HG02870 (cell line): ENCODE measurements around the gene APEX2.
"Not testable (repeated sequence)": the region's sequence is repeated elsewhere in the genome, so short reads cannot be mapped to it uniquely, and the experiment has no call there.

Experiments used
- ATAC-seq: cut with Tn5 transposase; IDR thresholded peaks from one replicate; pipeline ENCODE4 v1.9.1; 2021; ENCODE audit warnings: mild to moderate bottlenecking, moderate library complexity; ENCODE audit not compliant: unreplicated experiment

APEX2 gene

GRCh38 chrX:54999717-55000598 is at the start of gene APEX2:
TSS of gene APEX2 (plus strand) at chrX:55000363. CDS start at chrX:55000423, 60 bp downstream.
- peak; percentile 89 for ATAC-seq

- no peak for ATAC-seq
These were observed 49.3 kb upstream of the APEX2 start for GRCh38 chrX:54950730-54951375.

GRCh38 chrX:54961750-54962149 is 38.4 kb upstream of the APEX2 start:
- ATAC-seq = no peak

GRCh38 chrX:54964766-54965497 is 35.2 kb upstream of the APEX2 start:
- ATAC-seq = no peak

- ATAC-seq = no peak
These were observed 22.8 kb upstream of the APEX2 start for GRCh38 chrX:54977387-54977786.

GRCh38 chrX:54978448-54978847 is 21.7 kb upstream of the APEX2 start:
- ATAC-seq = no peak

- ATAC-seq = no peak
These were observed 20.7 kb upstream of the APEX2 start for GRCh38 chrX:54979432-54979831.

- no peak for ATAC-seq
These were observed 19.8 kb upstream of the APEX2 start for GRCh38 chrX:54980334-54980733.

- not testable (repeated sequence) for ATAC-seq
These were observed 16.9 kb upstream of the APEX2 start for GRCh38 chrX:54983306-54983705.

GRCh38 chrX:54991706-54992105 is 8.5 kb upstream of the APEX2 start:
- ATAC-seq = no peak

GRCh38 chrX:54992911-54993622 is 7.1 kb upstream of the APEX2 start:
- no peak for ATAC-seq

- ATAC-seq = no peak
These were observed 6.1 kb upstream of the APEX2 start, which contains the start of gene PFKFB1 for GRCh38 chrX:54994099-54994498. TSS of gene PFKFB1 (minus strand) at chrX:54994188. CDS start at chrX:54994007, 181 bp downstream.

- no peak for ATAC-seq
These were observed 5.4 kb upstream of the APEX2 start for GRCh38 chrX:54994668-54995351.

- ATAC-seq = no peak
These were observed 4.5 kb upstream of the APEX2 start for GRCh38 chrX:54995621-54996020.

- ATAC-seq = no peak
These were observed 4.1 kb downstream of the APEX2 start for GRCh38 chrX:55004231-55004630.

GRCh38 chrX:55005256-55005655 is 5.1 kb downstream of the APEX2 start:
- no peak for ATAC-seq

GRCh38 chrX:55006827-55007621 is 6.9 kb downstream of the APEX2 start:
- no peak for ATAC-seq

GRCh38 chrX:55007656-55008055 is 7.5 kb downstream of the APEX2 start:
- ATAC-seq = no peak

- no peak for ATAC-seq
These were observed 8.6 kb downstream of the APEX2 start for GRCh38 chrX:55008571-55009358.
